HG03139 (cell line): ENCODE results near the gene FBXO30.

Experiments
- ATAC-seq: cut with Tn5 transposase; IDR thresholded peaks from one replicate; pipeline ENCODE4 v1.9.1; 2021; ENCODE audit not compliant: unreplicated experiment

Gene FBXO30

DNA sequence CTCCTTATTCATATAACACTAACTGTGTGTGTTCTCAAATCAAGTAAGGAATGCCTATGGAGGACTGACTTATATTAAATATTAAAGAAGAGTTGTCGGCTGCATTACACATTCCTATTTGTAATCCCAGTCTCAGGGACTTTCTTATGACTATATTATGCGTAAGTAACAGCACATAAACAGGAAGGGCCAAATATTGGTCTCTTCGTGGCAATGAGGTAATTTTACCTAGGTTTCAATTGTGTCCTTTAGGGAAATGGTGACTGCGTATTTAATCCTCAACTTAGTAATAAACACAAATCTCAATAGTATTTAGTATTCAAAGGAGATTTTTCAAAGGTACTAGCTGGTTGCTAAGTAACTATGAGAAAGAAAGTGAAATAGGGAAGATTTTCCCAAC is 56.5 kb downstream of the FBXO30 start:
- no peak for ATAC-seq

DNA sequence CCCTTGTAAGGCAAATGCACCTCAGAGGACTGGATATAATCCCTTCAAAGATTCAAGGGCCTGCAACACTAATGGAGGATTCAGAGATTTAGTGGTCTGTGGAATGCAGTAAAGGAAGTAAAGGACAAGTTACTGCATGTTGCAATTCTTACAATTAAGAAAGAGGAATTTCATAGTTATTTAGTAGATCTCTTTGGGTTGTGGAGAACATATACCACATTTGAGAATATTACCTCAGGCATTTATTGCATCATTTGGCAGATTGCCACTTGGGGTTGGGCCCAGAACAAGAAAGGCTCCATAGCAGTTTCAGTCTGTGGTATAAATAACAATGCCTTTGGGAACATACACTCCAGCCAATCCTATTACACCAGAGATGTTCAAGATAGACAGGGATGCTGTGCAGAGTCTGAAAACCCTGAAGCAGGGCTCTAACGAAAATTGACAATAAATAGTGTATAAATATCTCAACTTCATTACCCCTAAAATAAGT is 58.4 kb downstream of the FBXO30 start:
- no peak for ATAC-seq

DNA sequence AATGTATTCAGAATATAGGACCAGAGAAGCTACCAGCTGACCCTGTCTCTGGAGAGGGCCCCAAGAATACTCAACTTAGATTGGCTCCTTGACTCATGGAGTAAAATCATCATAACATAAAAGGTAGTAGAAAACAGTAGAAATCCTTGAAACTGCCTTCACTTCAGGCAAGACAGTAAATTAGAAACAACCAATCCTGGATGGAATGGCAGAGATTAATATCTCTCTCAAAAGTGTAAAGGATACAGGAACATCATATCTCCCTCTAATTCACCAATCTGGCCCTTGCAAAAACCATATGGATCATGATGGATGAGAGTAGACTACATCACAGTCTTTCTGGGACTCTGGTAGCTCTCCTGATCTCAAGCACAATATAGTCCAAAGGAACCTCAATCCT is 58.9 kb downstream of the FBXO30 start:
- no peak for ATAC-seq

DNA sequence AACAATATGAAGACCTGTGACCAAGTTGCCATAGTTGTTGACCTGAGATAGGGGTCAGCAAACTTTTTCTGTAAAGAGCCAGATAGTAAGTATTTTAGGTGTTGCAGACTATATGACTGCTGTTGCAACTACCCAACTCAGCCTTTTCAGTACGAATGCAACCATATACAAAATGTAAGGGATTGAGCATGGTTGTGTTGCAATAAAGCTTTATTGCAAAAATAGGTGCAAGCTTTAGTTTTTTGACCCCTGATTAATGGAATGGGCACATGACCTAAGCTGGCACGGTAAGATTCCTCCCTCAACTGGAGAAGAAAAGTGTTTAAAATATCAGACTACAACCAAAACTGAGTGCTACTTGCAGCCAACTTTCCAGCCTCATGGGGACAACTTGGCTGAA is 62.0 kb downstream of the FBXO30 start:
- ATAC-seq = no peak

DNA sequence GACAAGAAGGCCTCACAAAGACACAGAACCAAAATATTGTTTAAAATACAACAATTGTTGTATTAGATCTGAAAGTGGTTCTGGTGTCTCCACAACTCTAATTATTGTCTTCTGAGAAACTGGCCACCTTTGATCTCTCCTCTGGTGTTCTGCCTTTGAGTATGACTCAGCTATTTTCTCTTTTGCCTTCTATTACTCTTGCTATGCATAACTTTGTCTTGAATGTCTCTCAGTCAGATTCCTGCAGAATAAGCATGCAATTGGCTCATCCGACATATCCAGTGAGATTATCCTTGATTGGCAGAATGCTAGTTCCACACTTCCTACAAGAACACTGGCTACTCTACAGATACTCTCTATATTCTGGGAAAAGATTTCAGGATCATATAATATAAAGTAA is 65.0 kb downstream of the FBXO30 start:
- no peak for ATAC-seq

GRCh38 chr6:145745861-145746260 is 68.7 kb downstream of the FBXO30 start:
- ATAC-seq = no peak

GRCh38 chr6:145744619-145745018 is 70.0 kb downstream of the FBXO30 start:
- no peak for ATAC-seq
